Loucy (cell line): ENCODE results near the gene CTU2.

Source experiments
- EZH2phosphoT487 ChIP-seq: fragments of 200-600 bp; IDR thresholded peaks from 2 replicates; pipeline ENCODE4 v1.6.1; 2018; ENCODE audit warnings: antibody characterized with exemption, mild to moderate bottlenecking, moderate library complexity, borderline replicate concordance
- TF ChIP-seq, protein P1 (sequence below): fragments of 200-600 bp; sonication (generic); conservative IDR thresholded peaks from 2 replicates; pipeline ENCODE4 v1.5.1; 2014; ENCODE audit warnings: mild to moderate bottlenecking, antibody characterized with exemption, low read length

DNA sequence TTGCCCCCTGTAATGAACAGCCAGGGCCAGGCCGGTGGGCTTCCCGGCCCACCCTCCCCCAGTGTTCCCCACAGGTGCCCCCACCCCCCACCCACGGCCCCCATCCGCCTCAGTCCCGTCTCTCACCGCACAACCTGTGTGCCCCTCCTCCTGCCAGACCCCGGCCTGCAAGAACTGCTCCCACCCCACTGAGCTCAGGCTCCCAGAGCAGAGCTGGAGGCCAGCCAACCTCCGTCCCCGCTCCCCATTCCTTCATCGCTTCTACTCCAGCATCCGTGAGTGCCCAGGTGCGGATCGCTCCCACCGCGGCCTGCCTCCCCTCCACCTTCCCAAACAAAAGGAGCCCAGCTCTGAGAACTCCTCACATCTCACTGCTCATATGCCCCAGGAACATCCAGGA, 47.6 kb upstream of the CTU2 start:
- TF ChIP-seq, protein P1, sequence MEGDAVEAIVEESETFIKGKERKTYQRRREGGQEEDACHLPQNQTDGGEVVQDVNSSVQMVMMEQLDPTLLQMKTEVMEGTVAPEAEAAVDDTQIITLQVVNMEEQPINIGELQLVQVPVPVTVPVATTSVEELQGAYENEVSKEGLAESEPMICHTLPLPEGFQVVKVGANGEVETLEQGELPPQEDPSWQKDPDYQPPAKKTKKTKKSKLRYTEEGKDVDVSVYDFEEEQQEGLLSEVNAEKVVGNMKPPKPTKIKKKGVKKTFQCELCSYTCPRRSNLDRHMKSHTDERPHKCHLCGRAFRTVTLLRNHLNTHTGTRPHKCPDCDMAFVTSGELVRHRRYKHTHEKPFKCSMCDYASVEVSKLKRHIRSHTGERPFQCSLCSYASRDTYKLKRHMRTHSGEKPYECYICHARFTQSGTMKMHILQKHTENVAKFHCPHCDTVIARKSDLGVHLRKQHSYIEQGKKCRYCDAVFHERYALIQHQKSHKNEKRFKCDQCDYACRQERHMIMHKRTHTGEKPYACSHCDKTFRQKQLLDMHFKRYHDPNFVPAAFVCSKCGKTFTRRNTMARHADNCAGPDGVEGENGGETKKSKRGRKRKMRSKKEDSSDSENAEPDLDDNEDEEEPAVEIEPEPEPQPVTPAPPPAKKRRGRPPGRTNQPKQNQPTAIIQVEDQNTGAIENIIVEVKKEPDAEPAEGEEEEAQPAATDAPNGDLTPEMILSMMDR: no peak
- no peak for TF ChIP-seq EZH2phosphoT487
